ENCODE results near the gene MITF.
"Not testable (repeated sequence)": the region's sequence is repeated elsewhere in the genome, so short reads cannot be mapped to it uniquely, and the experiment has no call there.

MITF gene

GRCh38 chr3:69880069-69880640 lies 140.9 kb downstream of the MITF start:
- no peak for DNase-seq

GRCh38 chr3:69881051-69881450 lies 141.8 kb downstream of the MITF start:
- no peak for DNase-seq

- no peak for DNase-seq
Observed at GRCh38 chr3:69881756-69882428, 142.6 kb downstream of the MITF start.

- no peak for DNase-seq
Observed at GRCh38 chr3:69882560-69882959, 143.3 kb downstream of the MITF start.

- DNase-seq = no peak
Observed at GRCh38 chr3:69888040-69888942, 149.0 kb downstream of the MITF start.

- DNase-seq = no peak
Observed at GRCh38 chr3:69888943-69889315, 149.7 kb downstream of the MITF start.

GRCh38 chr3:69890084-69890483 lies 150.8 kb downstream of the MITF start:
- no peak for DNase-seq

GRCh38 chr3:69890691-69891090 lies 151.4 kb downstream of the MITF start:
- DNase-seq = no peak

GRCh38 chr3:69892706-69893105 lies 153.4 kb downstream of the MITF start:
- no peak for DNase-seq

- no peak for DNase-seq
Observed at GRCh38 chr3:69893274-69893673, 154.0 kb downstream of the MITF start.

- DNase-seq = no peak
Observed at GRCh38 chr3:69896095-69896494, 156.8 kb downstream of the MITF start.

- DNase-seq = no peak
Observed at GRCh38 chr3:69900331-69900730, 161.1 kb downstream of the MITF start.

- no peak for DNase-seq
Observed at GRCh38 chr3:69901802-69902201, 162.5 kb downstream of the MITF start.

- DNase-seq = no peak
Observed at GRCh38 chr3:69902386-69902785, 163.1 kb downstream of the MITF start.

GRCh38 chr3:69906351-69906966 lies 167.2 kb downstream of the MITF start:
- no peak for DNase-seq

- DNase-seq = no peak
Observed at GRCh38 chr3:69907554-69907953, 168.3 kb downstream of the MITF start.

- DNase-seq = not testable (repeated sequence)
Observed at GRCh38 chr3:69909859-69910258, 170.6 kb downstream of the MITF start.

GRCh38 chr3:69913422-69913821 lies 174.2 kb downstream of the MITF start:
- DNase-seq = no peak

GRCh38 chr3:69914395-69914794 lies 175.1 kb downstream of the MITF start:
- no peak for DNase-seq

GRCh38 chr3:69915726-69916125 lies 176.5 kb downstream of the MITF start:
- DNase-seq = no peak

- DNase-seq = not testable (repeated sequence)
Observed at GRCh38 chr3:69920009-69920408, 180.7 kb downstream of the MITF start.

- no peak for DNase-seq
Observed at GRCh38 chr3:69921651-69922050, 182.4 kb downstream of the MITF start.

- no peak for DNase-seq
Observed at GRCh38 chr3:69922521-69923000, 183.3 kb downstream of the MITF start.

All from activated CD8-positive, alpha-beta memory T cell treated with anti-CD3 and anti-CD28 coated beads for 24 hours (primary cell).